HCT116 (cell line): ENCODE measurements around the gene TM7SF3. TPM values are rescaled to one million over a fixed set of nuclear protein-coding genes. Genes with fewer than 3 reads are reported as not detected.

Experiments
- ATAC-seq: fragments of 200-7000 bp; cut with Tn5 transposase; 2 replicates; pipeline ENCODE4 v1.9.1; 2020; ENCODE audit warnings: mild to moderate bottlenecking, moderate library complexity
- BruUV-seq: library from RNA; stranded (reverse); fragments of 400-500 nt; replicated peaks from 2 replicates; lab custom pipeline; 2021; lab: Mats Ljungman, UMichigan
- CTCF ChIA-PET: fragments of 300-600 bp; sonication (Branson Sonifier 250); formaldehyde crosslinking; loops from one replicate; lab custom pipeline; 2021; ENCODE audit warnings: antibody characterized with exemption; lab: Charles Lee
- POLR2A ChIA-PET: fragments of 300-600, 350-600 bp; sonication (Branson Sonifier 250); formaldehyde crosslinking; loops from one replicate; lab custom pipeline; 2021; ENCODE audit warnings: antibody characterized with exemption; lab: Charles Lee
- RAD21 ChIA-PET, 2 experiments: fragments of 300-600 bp; sonication (Branson Sonifier 250); formaldehyde crosslinking; loops; one replicate each; lab custom pipeline; 2023; ENCODE audit warnings: low total read pairs in 2 of 2; ENCODE audit not compliant: uncharacterized antibody in 2 of 2, unreplicated experiment in 2 of 2, low non-redundant PET in 1 of 2; lab: Charles Lee
- DNase-seq: peaks from one replicate; pipeline ENCODE4 v3.0.0-alpha.2; 2010; ENCODE audit warnings: low read depth, low spot score
- H2AFZ ChIP-seq: fragments of 200-600 bp; shearing (Covaris generic), sonication (generic); 2 replicates; pipeline ENCODE4 v1.6.1; 2017; ENCODE audit warnings: low read depth, mixed run types, mixed read lengths, antibody characterized with exemption, low read length; ENCODE audit not compliant: poor library complexity, severe bottlenecking
- H3K27ac ChIP-seq: 2 replicates; pipeline ENCODE4 v1.5.1; 2012; ENCODE audit warnings: low read depth, low read length
- H3K27me3 ChIP-seq: fragments of 200-600 bp; sonication (generic); 2 replicates; pipeline ENCODE4 v1.6.1; 2016; ENCODE audit warnings: mixed run types, low read length, mixed read lengths; ENCODE audit not compliant: insufficient read depth
- H3K36me3 ChIP-seq, 2 experiments: fragments of 200-500 bp in 1 of 2; fragments of 200-600 bp in 1 of 2; sonication (Bioruptor generic) in 1 of 2; sonication (generic) in 1 of 2; 2 replicates each; pipeline versions ENCODE4 v1.5.1 to v1.6.1; 2014 to 2016; ENCODE audit warnings: low read length in 2 of 2, inconsistent platforms in 1 of 2, mixed read lengths in 1 of 2, mixed run types in 1 of 2; ENCODE audit not compliant: insufficient read depth in 2 of 2, control insufficient read depth in 1 of 2
- H3K4me1 ChIP-seq, 2 experiments: fragments of 200-600 bp in 1 of 2; sonication (generic) in 1 of 2; 2 replicates each; pipeline versions ENCODE4 v1.5.1 to v1.6.1; 2012 to 2017; ENCODE audit warnings: low read length in 2 of 2, inconsistent platforms in 1 of 2, mild to moderate bottlenecking in 1 of 2, mixed read lengths in 1 of 2, mixed run types in 1 of 2, moderate library complexity in 1 of 2; ENCODE audit not compliant: insufficient read depth in 2 of 2, control insufficient read depth in 1 of 2
- H3K4me2 ChIP-seq: fragments of 200-600 bp; sonication (generic); 2 replicates; pipeline ENCODE4 v1.6.1; 2017; ENCODE audit warnings: mixed run types, low read length, mixed read lengths
- H3K4me3 ChIP-seq, 2 experiments: fragments of 200-600 bp in 1 of 2; sonication (generic) in 1 of 2; replicated peaks in 1 of 2; 2 replicates each; pipeline ENCODE4 v1.5.1; 2011 to 2016; ENCODE audit warnings: low read length in 2 of 2, control low read depth in 1 of 2, low read depth in 1 of 2, mild to moderate bottlenecking in 1 of 2, mixed read lengths in 1 of 2, mixed run types in 1 of 2
- H3K79me2 ChIP-seq: fragments of 200-600 bp; sonication (generic); 2 replicates; pipeline ENCODE4 v1.6.1; 2017; ENCODE audit warnings: mild to moderate bottlenecking, mixed run types, low read length, moderate library complexity, mixed read lengths; ENCODE audit not compliant: insufficient read depth
- H3K9ac ChIP-seq: fragments of 200-600 bp; sonication (generic); 2 replicates; pipeline ENCODE4 v1.6.1; 2016; ENCODE audit warnings: low read length, mixed read lengths
- H3K9me2 ChIP-seq: fragments of 200-600 bp; sonication (generic), shearing (Covaris generic); 2 replicates; pipeline ENCODE4 v1.6.1; 2017; ENCODE audit warnings: mixed run types, mild to moderate bottlenecking, moderate library complexity; ENCODE audit not compliant: insufficient read depth
- H3K9me3 ChIP-seq, 2 experiments: fragments of 200-500 bp in 1 of 2; fragments of 200-600 bp in 1 of 2; sonication (Bioruptor generic) in 1 of 2; sonication (generic) in 1 of 2; 2 replicates each; pipeline ENCODE4 v1.6.1; 2014 to 2017; ENCODE audit warnings: low read length in 2 of 2, mixed read lengths in 2 of 2, inconsistent platforms in 1 of 2, low read depth in 1 of 2, mild to moderate bottlenecking in 1 of 2, mixed run types in 1 of 2, moderate library complexity in 1 of 2; ENCODE audit not compliant: control insufficient read depth in 1 of 2, insufficient read depth in 1 of 2
- H4K20me1 ChIP-seq: fragments of 200-600 bp; sonication (generic), shearing (Covaris generic); 2 replicates; pipeline ENCODE4 v1.6.1; 2017; ENCODE audit warnings: mixed run types, mild to moderate bottlenecking, moderate library complexity; ENCODE audit not compliant: insufficient read depth
- CEBPB ChIP-seq: IDR thresholded peaks from 2 replicates; pipeline ENCODE4 v1.6.1; 2012; ENCODE audit warnings: low read depth
- ELF1 ChIP-seq: IDR thresholded peaks from 2 replicates; pipeline ENCODE4 v1.6.1; 2012; ENCODE audit warnings: low read depth, borderline replicate concordance
- FOSL1 ChIP-seq: IDR thresholded peaks from 2 replicates; pipeline ENCODE4 v1.6.1; 2012; ENCODE audit warnings: low read depth
- JUND ChIP-seq: IDR thresholded peaks from 2 replicates; pipeline ENCODE4 v1.6.1; 2012
- REST ChIP-seq: IDR thresholded peaks from 2 replicates; pipeline ENCODE4 v1.6.1; 2012; ENCODE audit warnings: low read depth
- SP1 ChIP-seq: IDR thresholded peaks from 2 replicates; pipeline ENCODE4 v1.6.1; 2012; ENCODE audit warnings: low read depth
- SRF ChIP-seq: IDR thresholded peaks from 2 replicates; pipeline ENCODE4 v1.6.1; 2012; ENCODE audit warnings: low read depth
- TCF7L2 ChIP-seq: IDR thresholded peaks from 2 replicates; pipeline ENCODE4 v1.7.0; 2011; ENCODE audit warnings: borderline replicate concordance, inconsistent platforms; ENCODE audit not compliant: insufficient read depth, insufficient read length; ENCODE audit errors: extremely low read depth
- ZBTB33 ChIP-seq: IDR thresholded peaks from 2 replicates; pipeline ENCODE4 v1.6.1; 2011; ENCODE audit warnings: mild to moderate bottlenecking, low read length, moderate library complexity; ENCODE audit not compliant: insufficient replicate concordance; ENCODE audit errors: extremely low read depth
- ZFX ChIP-seq: fragments of 450-650 bp; IDR thresholded peaks from 2 replicates; pipeline ENCODE4 v1.6.1; 2017
- intact Hi-C: fragments of 100-400 bp; cut with micrococcal nuclease; formaldehyde crosslinking; loops from 2 replicates; pipeline ENCODE4 v1.10.0; 2022
- total RNA-seq: library from RNA; stranded (reverse); gene quantifications from one replicate; pipeline ENCODE4 v1.2.1, GENCODE V29; 2021; ENCODE audit not compliant: unreplicated experiment
- TF ChIP-seq, protein P1 (sequence below): IDR thresholded peaks from 2 replicates; pipeline ENCODE4 v1.6.1; 2012

Gene TM7SF3
- total RNA-seq, 1 experiment from 2014 or later, result 46.5 TPM

GRCh38 chr12:26966842-26967241 is 47.3 kb downstream of the TM7SF3 start:
- H3K4me3 ChIP-seq, result no peak overlapping the region
- H3K9ac ChIP-seq, result no peak overlapping the region
- ChIA-PET POLR2A (no interaction called here), CTCF (no interaction called here), RAD21 (no interaction called here)
- H3K79me2 ChIP-seq, result no peaks in the 10 kb centered on the region
- TF ChIP-seq CEBPB, result no peak
- no peak for TF ChIP-seq ZFX
- no peak for TF ChIP-seq ZBTB33
- TF ChIP-seq, protein P1, sequence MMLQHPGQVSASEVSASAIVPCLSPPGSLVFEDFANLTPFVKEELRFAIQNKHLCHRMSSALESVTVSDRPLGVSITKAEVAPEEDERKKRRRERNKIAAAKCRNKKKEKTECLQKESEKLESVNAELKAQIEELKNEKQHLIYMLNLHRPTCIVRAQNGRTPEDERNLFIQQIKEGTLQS, result no peak
- TF ChIP-seq FOSL1, result no peak
- TF ChIP-seq SP1, result no peak
- TF ChIP-seq REST, result no peak
- no peak for TF ChIP-seq TCF7L2
- no peak for TF ChIP-seq JUND
- TF ChIP-seq SRF, result no peak
- TF ChIP-seq ELF1, result no peak
- no peaks in the 10 kb centered on the region for H3K9me3 ChIP-seq
- H4K20me1 ChIP-seq, result no peaks in the 10 kb centered on the region; the same call in 1 of the 2 replicates
- peaks cover 6 to 10% of the 10 kb centered on the region in 2 experiments; a peak in 2 of 4 replicates for H3K36me3 ChIP-seq
- no peak for ATAC-seq
- H3K4me2 ChIP-seq, result no peak overlapping the region
- no TSS peak for BruUV-seq
- no peaks in the 10 kb centered on the region for H3K27me3 ChIP-seq
- H3K27ac ChIP-seq, result no peak overlapping the region
- no peaks in the 10 kb centered on the region for H3K9me2 ChIP-seq
- H2AFZ ChIP-seq, result no peak overlapping the region
- DNase-seq, result no peak
- intact Hi-C loops, result loop anchor here (5.0 kb wide), 1 partner anchor 60 kb away; no protein-coding TSS in a partner anchor
- H3K4me1 ChIP-seq, result no peaks in the 10 kb centered on the region
